Measurements from ENCODE around the gene AP5Z1. TPM values are rescaled to one million over a fixed set of nuclear protein-coding genes. Genes with fewer than 3 reads are reported as not detected.

AP5Z1 gene
- total RNA-seq, 4 donors from 2014 or later, result 13.0 to 33.9 (median 26.8) TPM

DNA sequence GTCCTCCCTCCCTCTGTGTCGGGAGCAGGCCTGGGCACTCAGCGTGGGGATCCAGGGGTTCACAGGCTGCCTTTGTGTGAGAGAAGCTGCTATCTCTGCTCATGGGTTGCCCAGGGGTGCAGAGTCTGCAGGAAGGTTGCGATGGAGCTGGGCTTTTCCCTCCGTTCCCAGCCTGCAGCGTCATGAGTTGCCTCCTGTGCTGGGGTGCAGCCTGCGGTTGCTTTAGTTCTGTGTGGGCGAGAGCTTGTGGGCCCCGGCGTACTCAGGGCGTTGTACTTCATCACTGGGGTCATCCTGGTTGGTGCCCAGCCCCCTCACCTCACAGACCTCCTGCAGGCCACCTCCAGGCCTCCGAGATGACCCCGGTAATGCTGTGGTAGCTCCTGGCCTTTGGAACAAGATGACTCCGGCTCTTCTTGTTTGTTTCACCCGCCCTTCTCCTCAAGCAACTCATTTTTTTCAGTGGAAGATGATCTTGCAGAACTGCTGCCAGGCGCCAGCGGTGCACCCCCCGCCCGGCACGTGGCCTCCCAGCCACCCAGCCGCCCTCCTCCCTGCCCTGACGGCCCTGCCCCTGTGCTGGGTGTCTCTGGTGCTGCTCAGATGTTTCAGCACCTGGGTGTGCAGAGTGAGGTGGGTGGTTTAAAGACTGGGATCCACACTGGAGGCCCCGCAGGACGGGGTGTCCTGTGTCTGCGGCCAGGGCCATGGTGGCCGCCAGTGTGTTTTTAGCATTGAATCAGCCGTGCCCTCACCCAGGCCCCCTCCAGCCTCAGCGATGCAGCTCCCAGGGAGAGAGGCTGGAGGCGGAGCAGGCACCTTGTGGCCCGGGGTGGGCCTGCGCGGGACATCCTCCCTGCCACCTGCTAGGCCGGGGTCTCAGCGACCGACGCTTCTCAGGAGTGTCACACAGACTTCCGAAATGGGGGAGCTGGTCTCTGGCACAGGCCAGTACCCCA, 7.2 kb downstream of the AP5Z1 start:
- no peak overlapping the region for H3K27ac ChIP-seq

DNA sequence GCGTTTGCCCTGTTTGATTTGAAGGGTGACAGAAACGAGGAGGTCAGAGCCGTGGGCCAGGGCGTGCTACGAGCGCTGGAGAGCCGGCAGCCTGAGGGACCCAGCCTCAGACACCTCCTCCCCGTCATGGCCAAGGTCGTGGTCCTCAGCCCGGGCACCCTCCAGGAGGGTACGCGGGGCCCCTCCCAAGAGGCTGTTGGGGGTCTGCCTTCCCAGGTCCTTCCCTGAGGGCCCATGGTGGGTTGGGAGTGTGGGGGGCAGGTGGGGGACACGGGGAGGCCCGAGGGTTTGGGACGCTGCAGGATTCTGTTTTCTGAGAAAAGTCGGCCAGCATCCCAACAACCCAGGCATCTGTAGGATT, 7.8 kb downstream of the AP5Z1 start:
- no CpG with 5 or more reads among the region's 16 CpGs for WGBS, 2 donors (ENCODE audit: low coverage in 1 of 2)
- Histone ChIP-seq H3K4me3 (no peak overlapping the region), H3K27me3 (no peaks in the 10 kb centered on the region), H3K36me3 (peaks cover 0 to 88% of the 10 kb centered on the region in 2 donors), H3K27ac (no peak overlapping the region), H3K4me1 (peaks cover 0 to 3% (median 0%) of the 10 kb centered on the region in 3 donors), H3K9me3 (no peaks in the 10 kb centered on the region)
- no peak for ATAC-seq
- TF ChIP-seq, protein P1, sequence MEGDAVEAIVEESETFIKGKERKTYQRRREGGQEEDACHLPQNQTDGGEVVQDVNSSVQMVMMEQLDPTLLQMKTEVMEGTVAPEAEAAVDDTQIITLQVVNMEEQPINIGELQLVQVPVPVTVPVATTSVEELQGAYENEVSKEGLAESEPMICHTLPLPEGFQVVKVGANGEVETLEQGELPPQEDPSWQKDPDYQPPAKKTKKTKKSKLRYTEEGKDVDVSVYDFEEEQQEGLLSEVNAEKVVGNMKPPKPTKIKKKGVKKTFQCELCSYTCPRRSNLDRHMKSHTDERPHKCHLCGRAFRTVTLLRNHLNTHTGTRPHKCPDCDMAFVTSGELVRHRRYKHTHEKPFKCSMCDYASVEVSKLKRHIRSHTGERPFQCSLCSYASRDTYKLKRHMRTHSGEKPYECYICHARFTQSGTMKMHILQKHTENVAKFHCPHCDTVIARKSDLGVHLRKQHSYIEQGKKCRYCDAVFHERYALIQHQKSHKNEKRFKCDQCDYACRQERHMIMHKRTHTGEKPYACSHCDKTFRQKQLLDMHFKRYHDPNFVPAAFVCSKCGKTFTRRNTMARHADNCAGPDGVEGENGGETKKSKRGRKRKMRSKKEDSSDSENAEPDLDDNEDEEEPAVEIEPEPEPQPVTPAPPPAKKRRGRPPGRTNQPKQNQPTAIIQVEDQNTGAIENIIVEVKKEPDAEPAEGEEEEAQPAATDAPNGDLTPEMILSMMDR (IDR thresholded peaks at IDR 0.05), result no peak
- TF ChIP-seq POLR2AphosphoS5 (IDR thresholded peaks at IDR 0.05) (no peak), EP300 (IDR thresholded peaks at IDR 0.05) (no peak), POLR2A (IDR thresholded peaks at IDR 0.05) (no peak)

More for the DNA sequence above, 7.2 kb downstream of the AP5Z1 start:
- no peak for ATAC-seq
- Histone ChIP-seq H3K4me1 (peaks cover 0 to 9% (median 0%) of the 10 kb centered on the region in 3 donors), H3K27me3 (no peaks in the 10 kb centered on the region), H3K36me3 (peaks cover 0 to 81% of the 10 kb centered on the region in 2 donors), H3K4me3 (no peak overlapping the region), H3K9me3 (no peaks in the 10 kb centered on the region)
- TF ChIP-seq, protein P1 (IDR thresholded peaks at IDR 0.05), result no peak
- TF ChIP-seq EP300 (IDR thresholded peaks at IDR 0.05) (no peak), POLR2A (IDR thresholded peaks at IDR 0.05) (no peak), POLR2AphosphoS5 (IDR thresholded peaks at IDR 0.05) (no peak)
- WGBS, 2 donors (ENCODE audit: low coverage in 1 of 2), result 91 to 100% methylated on average over 2 to 4 of the region's 36 CpGs

DNA sequence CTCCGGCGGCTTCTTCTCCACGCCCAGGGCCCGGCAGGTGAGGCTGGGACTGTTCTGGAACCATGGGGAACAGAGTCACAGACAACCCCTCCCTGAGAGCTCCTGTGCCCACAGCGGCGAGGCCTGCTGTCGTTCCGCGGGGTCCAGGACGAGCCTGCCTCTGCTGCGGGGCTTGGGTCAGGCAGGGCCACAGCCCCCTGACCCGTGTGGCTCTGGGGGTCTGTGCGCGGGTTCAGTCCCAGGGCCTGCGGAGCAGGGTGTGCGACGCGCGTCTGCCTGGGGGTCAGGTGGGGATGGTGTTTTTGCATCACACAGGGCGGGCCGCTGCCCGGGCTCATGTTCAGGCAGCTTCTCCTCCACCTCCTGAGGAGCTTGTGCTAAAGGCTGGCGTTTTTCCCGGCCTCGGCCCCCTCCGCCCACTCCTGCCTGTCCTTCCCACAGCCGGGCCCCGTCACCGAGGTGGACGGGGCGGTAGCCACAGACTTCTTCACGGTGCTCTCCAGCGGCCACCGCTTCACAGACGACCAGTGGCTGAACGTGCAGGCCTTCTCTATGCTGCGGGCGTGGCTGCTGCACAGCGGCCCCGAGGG, 8.4 kb downstream of the AP5Z1 start:
- ATAC-seq, result no peak
- H3K36me3 ChIP-seq, result peaks cover 0 to 93% of the 10 kb centered on the region in 2 donors
- no peak overlapping the region for H3K27ac ChIP-seq
- TF ChIP-seq, protein P1 (IDR thresholded peaks at IDR 0.05), result no peak
- H3K27me3 ChIP-seq, result no peaks in the 10 kb centered on the region
- no peaks in the 10 kb centered on the region for H3K4me1 ChIP-seq
- H3K4me3 ChIP-seq, result no peak overlapping the region
- no CpG with 5 or more reads among the region's 40 CpGs for WGBS, 2 donors (ENCODE audit: low coverage in 1 of 2)
- H3K9me3 ChIP-seq, result no peaks in the 10 kb centered on the region

DNA sequence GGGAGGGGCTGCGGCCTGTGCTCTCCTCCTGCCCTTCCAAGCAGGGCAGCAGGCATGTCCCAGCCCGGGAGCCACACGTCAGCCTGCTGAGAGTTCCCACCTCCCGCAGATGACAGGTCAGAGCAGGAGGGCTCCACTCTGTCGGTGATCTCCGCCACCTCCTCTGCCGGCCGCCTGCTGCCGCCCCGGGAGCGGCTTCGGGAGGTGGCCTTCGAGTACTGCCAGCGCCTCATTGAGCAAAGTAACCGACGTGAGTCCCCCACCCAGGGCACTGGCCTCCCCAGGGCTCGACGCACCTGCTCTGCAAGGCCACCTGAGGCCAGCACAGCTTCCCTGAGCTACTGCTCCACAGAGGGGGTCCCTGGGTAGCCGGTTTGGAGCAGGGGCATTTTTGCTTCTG, 9.4 kb downstream of the AP5Z1 start:
- Histone ChIP-seq H3K4me1 (no peaks in the 10 kb centered on the region), H3K36me3 (peaks cover 0 to 100% of the 10 kb centered on the region in 2 donors), H3K27me3 (no peaks in the 10 kb centered on the region), H3K9me3 (no peaks in the 10 kb centered on the region), H3K4me3 (no peak overlapping the region), H3K27ac (no peak overlapping the region)
- no peak for ATAC-seq
- TF ChIP-seq, protein P1 (IDR thresholded peaks at IDR 0.05), result no peak
- TF ChIP-seq EP300 (IDR thresholded peaks at IDR 0.05), result no peak
- TF ChIP-seq POLR2A (IDR thresholded peaks at IDR 0.05), result no peak
- 98% methylated on average over 9 of the region's 19 CpGs; no CpG with 5 or more reads in 1 of the 2 donors for WGBS, 2 donors (ENCODE audit: low coverage in 1 of 2)

All from gastroesophageal sphincter (tissue), 4 donors.